ENCODE measurements around the gene TOM1L2. TPM values are rescaled to one million over a fixed set of nuclear protein-coding genes. Genes with fewer than 3 reads are reported as not detected.

Gene TOM1L2
- total RNA-seq, 1 experiment from 2014 or later: 6.4 TPM

- Histone ChIP-seq H3K4me3 (ENCODE audit: low read length) (no peak overlapping the region), H3K9me3 (ENCODE audit: low read length) (no peaks in the 10 kb centered on the region), H3K9me2 (replicated peaks; ENCODE audit: insufficient read depth, low read length) (no peaks in the 10 kb centered on the region), H2AFZ (ENCODE audit: low read length) (no peak overlapping the region), H3K79me2 (ENCODE audit: low read length) (no peaks in the 10 kb centered on the region), H3K4me1 (ENCODE audit: low read length) (peaks cover 35% of the 10 kb centered on the region), H3K4me2 (ENCODE audit: low read depth, low read length, poor library complexity, severe bottlenecking) (no peak overlapping the region), H4K20me1 (ENCODE audit: insufficient read depth, low read depth, low read length) (peaks cover 12% of the 10 kb centered on the region; the same call in 1 of the 2 replicates), H3K27ac (ENCODE audit: low read length) (no peak overlapping the region), H3K36me3 (ENCODE audit: insufficient read depth, low read length) (no peaks in the 10 kb centered on the region), H3K9ac (ENCODE audit: low read length) (no peak overlapping the region), H3K27me3 (ENCODE audit: low read length) (no peaks in the 10 kb centered on the region)
- DNase-seq: no peak
These were observed 87.5 kb downstream of the TOM1L2 start for GRCh38 chr17:17884391-17885357.

GRCh38 chr17:17883801-17884200, 88.4 kb downstream of the TOM1L2 start:
- Histone ChIP-seq H2AFZ (ENCODE audit: low read length) (no peak overlapping the region), H3K4me1 (ENCODE audit: low read length) (peaks cover 27% of the 10 kb centered on the region), H3K27ac (ENCODE audit: low read length) (no peak overlapping the region), H3K9me3 (ENCODE audit: low read length) (no peaks in the 10 kb centered on the region), H3K9me2 (replicated peaks; ENCODE audit: insufficient read depth, low read length) (no peaks in the 10 kb centered on the region), H3K9ac (ENCODE audit: low read length) (no peak overlapping the region), H3K79me2 (ENCODE audit: low read length) (no peaks in the 10 kb centered on the region), H3K36me3 (ENCODE audit: insufficient read depth, low read length) (no peaks in the 10 kb centered on the region), H3K4me2 (ENCODE audit: low read depth, low read length, poor library complexity, severe bottlenecking) (no peak overlapping the region), H3K4me3 (ENCODE audit: low read length) (no peak overlapping the region), H3K27me3 (ENCODE audit: low read length) (no peaks in the 10 kb centered on the region), H4K20me1 (ENCODE audit: insufficient read depth, low read depth, low read length) (peaks cover 15% of the 10 kb centered on the region; the same call in 1 of the 2 replicates)
- DNase-seq: no peak

GRCh38 chr17:17882082-17882581, 90.1 kb downstream of the TOM1L2 start:
- no peak overlapping the region for H3K9ac ChIP-seq (ENCODE audit: low read length)
- peaks cover 11% of the 10 kb centered on the region; the same call in 1 of the 2 replicates for H4K20me1 ChIP-seq (ENCODE audit: insufficient read depth, low read depth, low read length)
- DNase-seq: no peak
- H2AFZ ChIP-seq (ENCODE audit: low read length): no peak overlapping the region
- peaks cover 14% of the 10 kb centered on the region for H3K4me1 ChIP-seq (ENCODE audit: low read length)
- no peak overlapping the region for H3K4me3 ChIP-seq (ENCODE audit: low read length)
- no peaks in the 10 kb centered on the region for H3K36me3 ChIP-seq (ENCODE audit: insufficient read depth, low read length)
- H3K9me3 ChIP-seq (ENCODE audit: low read length): no peaks in the 10 kb centered on the region
- H3K4me2 ChIP-seq (ENCODE audit: low read depth, low read length, poor library complexity, severe bottlenecking): no peak overlapping the region
- H3K27ac ChIP-seq (ENCODE audit: low read length): no peak overlapping the region
- H3K27me3 ChIP-seq (ENCODE audit: low read length): no peaks in the 10 kb centered on the region
- no peaks in the 10 kb centered on the region for H3K79me2 ChIP-seq (ENCODE audit: low read length)
- no peaks in the 10 kb centered on the region for H3K9me2 ChIP-seq (replicated peaks; ENCODE audit: insufficient read depth, low read length)

- Histone ChIP-seq H3K4me2 (ENCODE audit: low read depth, low read length, poor library complexity, severe bottlenecking) (no peak overlapping the region), H4K20me1 (ENCODE audit: insufficient read depth, low read depth, low read length) (peaks cover 11% of the 10 kb centered on the region; the same call in 1 of the 2 replicates), H3K9me2 (replicated peaks; ENCODE audit: insufficient read depth, low read length) (no peaks in the 10 kb centered on the region), H3K4me3 (ENCODE audit: low read length) (no peak overlapping the region), H2AFZ (ENCODE audit: low read length) (no peak overlapping the region), H3K9ac (ENCODE audit: low read length) (no peak overlapping the region), H3K4me1 (ENCODE audit: low read length) (peaks cover 10% of the 10 kb centered on the region), H3K9me3 (ENCODE audit: low read length) (no peaks in the 10 kb centered on the region), H3K36me3 (ENCODE audit: insufficient read depth, low read length) (no peaks in the 10 kb centered on the region), H3K79me2 (ENCODE audit: low read length) (no peaks in the 10 kb centered on the region), H3K27me3 (ENCODE audit: low read length) (no peaks in the 10 kb centered on the region), H3K27ac (ENCODE audit: low read length) (no peak overlapping the region)
- DNase-seq: no peak
These were observed 91.5 kb downstream of the TOM1L2 start for GRCh38 chr17:17880577-17881196.

- Histone ChIP-seq H3K27ac (ENCODE audit: low read length) (no peak overlapping the region), H3K4me1 (ENCODE audit: low read length) (no peaks in the 10 kb centered on the region), H4K20me1 (ENCODE audit: insufficient read depth, low read depth, low read length) (peaks cover 7% of the 10 kb centered on the region; the same call in 1 of the 2 replicates), H3K9me2 (replicated peaks; ENCODE audit: insufficient read depth, low read length) (no peaks in the 10 kb centered on the region), H3K27me3 (ENCODE audit: low read length) (no peaks in the 10 kb centered on the region), H3K4me2 (ENCODE audit: low read depth, low read length, poor library complexity, severe bottlenecking) (no peak overlapping the region), H3K9me3 (ENCODE audit: low read length) (no peaks in the 10 kb centered on the region), H3K79me2 (ENCODE audit: low read length) (no peaks in the 10 kb centered on the region), H3K9ac (ENCODE audit: low read length) (no peak overlapping the region), H2AFZ (ENCODE audit: low read length) (no peak overlapping the region), H3K36me3 (ENCODE audit: insufficient read depth, low read length) (no peaks in the 10 kb centered on the region), H3K4me3 (ENCODE audit: low read length) (no peak overlapping the region)
- DNase-seq: no peak
These were observed 94.5 kb downstream of the TOM1L2 start for GRCh38 chr17:17877529-17878358.

GRCh38 chr17:17876959-17877528, 95.2 kb downstream of the TOM1L2 start:
- Histone ChIP-seq H3K9me3 (ENCODE audit: low read length) (no peaks in the 10 kb centered on the region), H3K27me3 (ENCODE audit: low read length) (no peaks in the 10 kb centered on the region), H4K20me1 (ENCODE audit: insufficient read depth, low read depth, low read length) (peaks cover 3% of the 10 kb centered on the region; the same call in 1 of the 2 replicates), H3K36me3 (ENCODE audit: insufficient read depth, low read length) (no peaks in the 10 kb centered on the region), H3K79me2 (ENCODE audit: low read length) (no peaks in the 10 kb centered on the region), H3K4me3 (ENCODE audit: low read length) (no peak overlapping the region), H3K9ac (ENCODE audit: low read length) (no peak overlapping the region), H3K27ac (ENCODE audit: low read length) (no peak overlapping the region), H2AFZ (ENCODE audit: low read length) (no peak overlapping the region), H3K4me2 (ENCODE audit: low read depth, low read length, poor library complexity, severe bottlenecking) (no peak overlapping the region), H3K9me2 (replicated peaks; ENCODE audit: insufficient read depth, low read length) (no peaks in the 10 kb centered on the region), H3K4me1 (ENCODE audit: low read length) (no peaks in the 10 kb centered on the region)
- no peak for DNase-seq

GRCh38 chr17:17874478-17874877, 97.7 kb downstream of the TOM1L2 start:
- H4K20me1 ChIP-seq (ENCODE audit: insufficient read depth, low read depth, low read length): peaks cover under 1% of the 10 kb centered on the region; the same call in 1 of the 2 replicates
- no peaks in the 10 kb centered on the region for H3K9me2 ChIP-seq (replicated peaks; ENCODE audit: insufficient read depth, low read length)
- no peaks in the 10 kb centered on the region for H3K79me2 ChIP-seq (ENCODE audit: low read length)
- H3K27ac ChIP-seq (ENCODE audit: low read length): no peak overlapping the region
- H3K4me3 ChIP-seq (ENCODE audit: low read length): no peak overlapping the region
- no peak overlapping the region for H3K9ac ChIP-seq (ENCODE audit: low read length)
- no peak for DNase-seq
- no peaks in the 10 kb centered on the region for H3K9me3 ChIP-seq (ENCODE audit: low read length)
- no peaks in the 10 kb centered on the region for H3K4me1 ChIP-seq (ENCODE audit: low read length)
- H3K36me3 ChIP-seq (ENCODE audit: insufficient read depth, low read length): no peaks in the 10 kb centered on the region
- no peak overlapping the region for H2AFZ ChIP-seq (ENCODE audit: low read length)
- no peaks in the 10 kb centered on the region for H3K27me3 ChIP-seq (ENCODE audit: low read length)
- no peak overlapping the region for H3K4me2 ChIP-seq (ENCODE audit: low read depth, low read length, poor library complexity, severe bottlenecking)
